ENCODE measurements around the gene ABCD4.

ABCD4 gene

GRCh38 chr14:74242780-74243042 lies 60.0 kb downstream of the ABCD4 start:
- Histone ChIP-seq H3K4me2 (ENCODE audit: low read depth, low read length, poor library complexity, severe bottlenecking) (no peak overlapping the region), H3K4me3 (ENCODE audit: low read length, poor library complexity, severe bottlenecking) (no peak overlapping the region), H3K9me3 (ENCODE audit: insufficient read depth, low read depth, low read length) (no peaks in the 10 kb centered on the region), H2AFZ (ENCODE audit: low read length) (no peak overlapping the region), H3K79me2 (ENCODE audit: insufficient read depth, low read length) (no peaks in the 10 kb centered on the region), H3K9me2 (replicated peaks; ENCODE audit: low read depth, low read length) (no peaks in the 10 kb centered on the region), H4K20me1 (ENCODE audit: insufficient read depth, low read length, poor library complexity, severe bottlenecking) (no peaks in the 10 kb centered on the region), H3K36me3 (ENCODE audit: insufficient read depth, low read length) (no peaks in the 10 kb centered on the region), H3F3A (ENCODE audit: low read depth) (no peaks in the 10 kb centered on the region), H3K27me3 (ENCODE audit: insufficient read depth, low read length, poor library complexity, severe bottlenecking) (no peaks in the 10 kb centered on the region), H3K4me1 (ENCODE audit: insufficient read depth, low read length, poor library complexity, severe bottlenecking) (no peaks in the 10 kb centered on the region), H3K9ac (ENCODE audit: low read depth, low read length, poor library complexity, severe bottlenecking) (no peak overlapping the region)
- TF ChIP-seq CTCF (conservative IDR thresholded peaks at IDR 0.05; ENCODE audit: low read length): no peak
- TF ChIP-seq EZH2phosphoT487 (IDR thresholded peaks at IDR 0.05; ENCODE audit: borderline replicate concordance): no peak

GRCh38 chr14:74242021-74242779 lies 60.5 kb downstream of the ABCD4 start:
- Histone ChIP-seq H3K79me2 (ENCODE audit: insufficient read depth, low read length) (no peaks in the 10 kb centered on the region), H3K36me3 (ENCODE audit: insufficient read depth, low read length) (no peaks in the 10 kb centered on the region), H3K27me3 (ENCODE audit: insufficient read depth, low read length, poor library complexity, severe bottlenecking) (no peaks in the 10 kb centered on the region), H4K20me1 (ENCODE audit: insufficient read depth, low read length, poor library complexity, severe bottlenecking) (no peaks in the 10 kb centered on the region), H3F3A (ENCODE audit: low read depth) (no peaks in the 10 kb centered on the region), H3K4me1 (ENCODE audit: insufficient read depth, low read length, poor library complexity, severe bottlenecking) (no peaks in the 10 kb centered on the region), H3K9ac (ENCODE audit: low read depth, low read length, poor library complexity, severe bottlenecking) (no peak overlapping the region), H2AFZ (ENCODE audit: low read length) (no peak overlapping the region), H3K9me3 (ENCODE audit: insufficient read depth, low read depth, low read length) (no peaks in the 10 kb centered on the region), H3K4me2 (ENCODE audit: low read depth, low read length, poor library complexity, severe bottlenecking) (no peak overlapping the region), H3K4me3 (ENCODE audit: low read length, poor library complexity, severe bottlenecking) (no peak overlapping the region), H3K9me2 (replicated peaks; ENCODE audit: low read depth, low read length) (no peaks in the 10 kb centered on the region)
- TF ChIP-seq CTCF (conservative IDR thresholded peaks at IDR 0.05; ENCODE audit: low read length): no peak
- TF ChIP-seq EZH2phosphoT487 (IDR thresholded peaks at IDR 0.05; ENCODE audit: borderline replicate concordance): no peak

GRCh38 chr14:74241652-74242017 lies 61.1 kb downstream of the ABCD4 start:
- H3K79me2 ChIP-seq (ENCODE audit: insufficient read depth, low read length): no peaks in the 10 kb centered on the region
- TF ChIP-seq CTCF (conservative IDR thresholded peaks at IDR 0.05; ENCODE audit: low read length) (no peak), EZH2phosphoT487 (IDR thresholded peaks at IDR 0.05; ENCODE audit: borderline replicate concordance) (no peak)
- H3K9me3 ChIP-seq (ENCODE audit: insufficient read depth, low read depth, low read length): no peaks in the 10 kb centered on the region
- no peak overlapping the region for H3K9ac ChIP-seq (ENCODE audit: low read depth, low read length, poor library complexity, severe bottlenecking)
- H3F3A ChIP-seq (ENCODE audit: low read depth): no peaks in the 10 kb centered on the region
- H3K4me1 ChIP-seq (ENCODE audit: insufficient read depth, low read length, poor library complexity, severe bottlenecking): no peaks in the 10 kb centered on the region
- H3K9me2 ChIP-seq (replicated peaks; ENCODE audit: low read depth, low read length): no peaks in the 10 kb centered on the region
- H3K4me2 ChIP-seq (ENCODE audit: low read depth, low read length, poor library complexity, severe bottlenecking): no peak overlapping the region
- H3K4me3 ChIP-seq (ENCODE audit: low read length, poor library complexity, severe bottlenecking): no peak overlapping the region
- H2AFZ ChIP-seq (ENCODE audit: low read length): no peak overlapping the region
- H3K36me3 ChIP-seq (ENCODE audit: insufficient read depth, low read length): no peaks in the 10 kb centered on the region
- no peaks in the 10 kb centered on the region for H4K20me1 ChIP-seq (ENCODE audit: insufficient read depth, low read length, poor library complexity, severe bottlenecking)
- no peaks in the 10 kb centered on the region for H3K27me3 ChIP-seq (ENCODE audit: insufficient read depth, low read length, poor library complexity, severe bottlenecking)
